Fibroblast of lung (primary cell): Measurements from ENCODE around the gene SLC22A23.

Experiments used
- EZH2 ChIP-seq: IDR thresholded peaks from 2 replicates; pipeline ENCODE4 v1.5.1; 2012; ENCODE audit warnings: low read length, control low read depth, mild to moderate bottlenecking; ENCODE audit errors: missing control alignments
- TF ChIP-seq, protein P1 (sequence below), 2 donors: IDR thresholded peaks in 1 of 2; conservative IDR thresholded peaks in 1 of 2; 1 replicate in 1 of 2; 2 replicates in 1 of 2; pipeline ENCODE4 v1.5.1; 2011 to 2012; ENCODE audit warnings: low read length in 2 of 2, control low read depth in 1 of 2, inconsistent platforms in 1 of 2, low read depth in 1 of 2, mild to moderate bottlenecking in 1 of 2

DNA sequence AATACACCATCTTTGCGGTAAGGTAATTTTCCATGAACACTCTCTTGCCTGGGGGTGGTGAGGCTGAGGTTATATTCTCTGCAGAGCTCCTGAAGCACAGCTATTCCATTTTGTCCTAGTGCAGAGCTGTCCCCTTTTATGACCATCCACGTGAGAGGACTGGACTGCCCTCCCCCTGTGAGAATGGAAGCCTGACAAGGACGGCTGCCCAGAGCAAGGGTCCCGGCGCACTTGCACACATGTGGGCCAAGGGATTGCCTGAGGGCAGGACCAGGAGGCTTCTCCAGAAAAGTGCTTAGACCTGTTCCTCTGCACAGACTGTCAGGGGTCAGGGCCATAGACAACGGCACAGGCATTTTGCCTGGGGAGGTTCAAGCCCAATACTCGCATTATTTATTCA, 48.2 kb downstream of the SLC22A23 start:
- TF ChIP-seq, protein P1, sequence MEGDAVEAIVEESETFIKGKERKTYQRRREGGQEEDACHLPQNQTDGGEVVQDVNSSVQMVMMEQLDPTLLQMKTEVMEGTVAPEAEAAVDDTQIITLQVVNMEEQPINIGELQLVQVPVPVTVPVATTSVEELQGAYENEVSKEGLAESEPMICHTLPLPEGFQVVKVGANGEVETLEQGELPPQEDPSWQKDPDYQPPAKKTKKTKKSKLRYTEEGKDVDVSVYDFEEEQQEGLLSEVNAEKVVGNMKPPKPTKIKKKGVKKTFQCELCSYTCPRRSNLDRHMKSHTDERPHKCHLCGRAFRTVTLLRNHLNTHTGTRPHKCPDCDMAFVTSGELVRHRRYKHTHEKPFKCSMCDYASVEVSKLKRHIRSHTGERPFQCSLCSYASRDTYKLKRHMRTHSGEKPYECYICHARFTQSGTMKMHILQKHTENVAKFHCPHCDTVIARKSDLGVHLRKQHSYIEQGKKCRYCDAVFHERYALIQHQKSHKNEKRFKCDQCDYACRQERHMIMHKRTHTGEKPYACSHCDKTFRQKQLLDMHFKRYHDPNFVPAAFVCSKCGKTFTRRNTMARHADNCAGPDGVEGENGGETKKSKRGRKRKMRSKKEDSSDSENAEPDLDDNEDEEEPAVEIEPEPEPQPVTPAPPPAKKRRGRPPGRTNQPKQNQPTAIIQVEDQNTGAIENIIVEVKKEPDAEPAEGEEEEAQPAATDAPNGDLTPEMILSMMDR (conservative IDR thresholded peaks at IDR 0.05 in 1 of 2, IDR thresholded peaks at IDR 0.05 in 1 of 2; ENCODE audit: low read depth in 1 of 2, low read length in 2 of 2), result no peak
- no peak for TF ChIP-seq EZH2
